Heart left ventricle (tissue), 11 donors: Measurements from ENCODE around the gene LARP1. TPM values are rescaled to one million over a fixed set of nuclear protein-coding genes. Genes with fewer than 3 reads are reported as not detected.

Experiments used
- microRNA counts, 2 donors: library from miRNA; unstranded; fragments of <30 nt; microRNA quantifications; one replicate each; lab custom pipeline; 2016
- microRNA-seq, 4 donors: library from miRNA; unstranded; fragments of <30 nt; microRNA quantifications; one replicate each; pipeline versions ENCODE4 to v1.2.0, GENCODE V29; 2017 to 2020
- polyA plus RNA-seq, 2 donors: library from polyadenylated mRNA; stranded (reverse); fragments of 200-250 nt; gene quantifications; one replicate each; pipeline ENCODE4 v1.2.3, GENCODE V29; 2013
- total RNA-seq, 9 donors: library from RNA; depleted of rRNA in 2 of 9; stranded (reverse); fragments of >200 nt in 2 of 9; fragmentation: NEBNext Ultra II Directional in 3 of 9; extraction: Animal tissue kit (Norgen Biotek cat#: 25700) in 3 of 9; gene quantifications; one replicate each; pipeline versions ENCODE4 v1.1.0 to v1.2.4, GENCODE V29; 2016 to 2023
- donor health status: ischemic (EF 13 %, LVEDD 7.1; RV severe dilation, severe dysfunction).
- donor health status: healthy with polysubstance abuse.
- donor health status: DM: no; HTN: yes; CAD: no.
- donor health status: DM: no; HTN: no; CAD: no.
- donor health status: ischemic (EF 25% LVEDD 5.7; RV mildly dilated, moderate dysfunction).
- donor health status: healthy.
- donor health status: DM: yes; HTN: yes; CAD: no.
- donor health status: PGD.
- donor health status: nonischemic (EF 23%, LVEDD 6.1; RV moderate dilation, normal function).

LARP1 gene
- total and polyA plus RNA-seq, 11 donors = 36.5 to 189 (median 164) TPM

MicroRNAs within 50 kb of the gene (microRNA counts, 767-probe panel; counts per million panel counts)
- microRNA hsa-miR-378h (lab: Ali Mortazavi, UCI) = 0 to 71.6 counts per million in 2 donors

Small RNAs within 50 kb of the gene (microRNA-seq; reads per million reads assigned to microRNA genes)
- gene MIR378H = 0 to 1.2 (median 0) reads per million in 4 donors

Other genes with a start within 250 kb of the LARP1 start
- gene FAXDC2, start 95.2 kb downstream of the LARP1 start, total RNA-seq = 10 to 100 TPM in 7 of 9 donors, 1 to 10 TPM in 2; 7.9 to 39.5 (median 22.2) TPM
- 10 to 100 TPM in 1 of 2 donors, 1 to 10 TPM in 1; 5.3 to 15.4 TPM for gene FAXDC2, start 95.2 kb downstream of the LARP1 start, polyA plus RNA-seq
- 10 to 100 TPM; 18.7 to 45.6 (median 25.2) TPM for gene CNOT8, start 103.2 kb downstream of the LARP1 start, total RNA-seq
- gene CNOT8, start 103.2 kb downstream of the LARP1 start, polyA plus RNA-seq = 10 to 100 TPM; 11.5 to 34.2 TPM
- gene GEMIN5, start 182.8 kb downstream of the LARP1 start, total RNA-seq = 10 to 100 TPM; 12.7 to 19.3 (median 16.5) TPM
- 1 to 10 TPM; 4.1 to 9.5 TPM for gene GEMIN5, start 182.8 kb downstream of the LARP1 start, polyA plus RNA-seq
- 10 to 100 TPM; 25.7 to 76.3 (median 58.0) TPM for gene MRPL22, start 185.7 kb downstream of the LARP1 start, total RNA-seq
- 100 to 1,000 TPM in 1 of 2 donors, 10 to 100 TPM in 1; 90.1 to 144 TPM for gene MRPL22, start 185.7 kb downstream of the LARP1 start, polyA plus RNA-seq